Epithelial cell of alveolus of lung (primary cell): ENCODE data around the gene IGFBP7. TPM values are rescaled to one million over a fixed set of nuclear protein-coding genes. Genes with fewer than 3 reads are reported as not detected.

Experiments
- total RNA-seq: library from RNA; depleted of rRNA; stranded (reverse); fragments of >200 nt; gene quantifications from 2 replicates; pipeline ENCODE4 v1.2.1, GENCODE V29; 2015

Gene IGFBP7
- total RNA-seq: 215 and 820 TPM in 2 replicates

DNA sequence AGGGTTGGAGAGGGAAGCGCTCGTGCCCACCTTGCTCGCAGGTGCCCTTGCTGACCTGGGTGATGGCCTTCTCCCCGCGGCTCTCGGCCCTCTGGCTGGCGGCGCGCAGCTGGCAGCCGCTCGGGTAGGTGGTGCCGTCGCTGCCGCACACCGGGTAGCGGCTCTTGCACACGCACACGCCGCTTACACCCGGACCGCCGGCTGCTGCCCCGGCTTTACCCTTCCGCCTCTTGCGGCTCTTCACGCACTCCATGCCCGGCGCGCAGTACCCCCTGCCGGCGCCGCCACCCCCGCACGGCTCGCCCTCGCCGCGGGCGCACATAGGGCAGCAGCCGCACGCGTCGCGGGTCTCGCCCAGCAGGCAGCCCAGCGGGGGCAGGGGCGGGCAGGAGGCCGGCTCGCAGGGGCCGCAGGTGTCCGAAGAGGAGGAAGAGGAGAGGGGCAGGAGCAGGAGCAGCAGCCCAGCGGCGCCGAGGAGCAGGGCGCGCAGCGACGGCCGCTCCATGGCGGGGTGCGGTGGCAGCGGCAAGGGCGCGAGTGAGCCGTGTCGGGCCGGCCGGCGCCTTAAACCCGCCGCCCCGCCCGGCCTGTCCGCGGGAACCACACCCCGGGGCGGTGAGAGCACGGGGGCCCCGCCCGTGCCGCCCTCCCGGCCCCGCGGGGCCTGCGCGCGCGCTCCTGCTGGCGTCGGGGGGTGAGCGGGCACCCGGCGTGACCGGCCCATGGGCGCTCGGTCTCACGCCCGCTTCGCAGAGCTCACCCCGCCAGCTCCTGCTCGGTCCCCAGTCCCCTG, at the start of gene IGFBP7:
Gene IGFBP7 (minus strand): TSS at position 539 of the 793 bp plus-strand sequence. CDS start 34 bp downstream, at position 505.

Other genes with a start within 250 kb of the IGFBP7 start
- gene REST, start 202.5 kb downstream of the IGFBP7 start, total RNA-seq: 29.6 and 33.9 TPM in 2 replicates
- 18.6 and 55.5 TPM in 2 replicates for gene NOA1, start 132.8 kb downstream of the IGFBP7 start, total RNA-seq
- 72.0 and 99.8 TPM in 2 replicates for gene POLR2B, start 131.5 kb downstream of the IGFBP7 start, total RNA-seq